LNCAP (cell line): Measurements from ENCODE around the gene PTDSS2.

ENCODE experiments used
- CTCF ChIP-seq: fragments of 450-650 bp; IDR thresholded peaks from 2 replicates; pipeline ENCODE4 v1.5.1; 2017; ENCODE audit warnings: mild to moderate bottlenecking

The PTDSS2 gene

GRCh38 chr11:418343-419247 is 31.5 kb upstream of the PTDSS2 start:
- TF ChIP-seq CTCF = no peak

- no peak for TF ChIP-seq CTCF
Measured at GRCh38 chr11:419248-420005, 30.7 kb upstream of the PTDSS2 start.

- no peak for TF ChIP-seq CTCF
Measured at GRCh38 chr11:420054-420910, 29.8 kb upstream of the PTDSS2 start.

GRCh38 chr11:420911-421321 is 29.2 kb upstream of the PTDSS2 start:
- no peak for TF ChIP-seq CTCF

- TF ChIP-seq CTCF = no peak
Measured at GRCh38 chr11:422249-422656, 27.8 kb upstream of the PTDSS2 start.

GRCh38 chr11:424232-424631 is 25.8 kb upstream of the PTDSS2 start:
- no peak for TF ChIP-seq CTCF

GRCh38 chr11:425301-425700 is 24.8 kb upstream of the PTDSS2 start:
- TF ChIP-seq CTCF = no peak
